HEK293 (cell line): ENCODE measurements around the gene OSCP1.

Experiments used
- ATF2 ChIP-seq: fragments of 450-650 bp; formaldehyde crosslinking; IDR thresholded peaks from 2 replicates; pipeline ENCODE4 v1.5.1; 2016; ENCODE audit warnings: missing biosample characterization, missing genetic modification characterization, low read depth
- CTCF ChIP-seq: fragments of 450-650 bp; formaldehyde crosslinking; IDR thresholded peaks from 2 replicates; pipeline ENCODE4 v1.5.1; 2016; ENCODE audit warnings: missing biosample characterization, missing genetic modification characterization
- TRIM28 ChIP-seq: IDR thresholded peaks from 2 replicates; pipeline ENCODE4 v1.6.1; 2011; ENCODE audit warnings: low read length, control low read depth, borderline replicate concordance
- ZBTB7A ChIP-seq: fragments of 450-650 bp; formaldehyde crosslinking; IDR thresholded peaks from 2 replicates; pipeline ENCODE4 v1.5.1; 2016; ENCODE audit warnings: low read depth, missing biosample characterization, missing genetic modification characterization
- ZNF239 ChIP-seq: fragments of 450-650 bp; formaldehyde crosslinking; IDR thresholded peaks from 2 replicates; pipeline ENCODE4 v1.5.1; 2016; ENCODE audit warnings: missing biosample characterization, missing genetic modification characterization
- ZNF391 ChIP-seq: fragments of 450-650 bp; formaldehyde crosslinking; IDR thresholded peaks from 2 replicates; pipeline ENCODE4 v1.5.1; 2016; ENCODE audit warnings: low read depth, missing biosample characterization, missing genetic modification characterization, borderline replicate concordance
- ZNF449 ChIP-seq: fragments of 450-650 bp; formaldehyde crosslinking; IDR thresholded peaks from 2 replicates; pipeline ENCODE4 v1.5.1; 2017; ENCODE audit warnings: missing biosample characterization, mild to moderate bottlenecking, missing genetic modification characterization, moderate library complexity
- ZNF792 ChIP-seq: fragments of 450-650 bp; formaldehyde crosslinking; IDR thresholded peaks from 2 replicates; pipeline ENCODE4 v1.5.1; 2016; ENCODE audit warnings: missing biosample characterization, missing genetic modification characterization
- TF ChIP-seq, protein P1 (sequence below): fragments of 450-650 bp; formaldehyde crosslinking; IDR thresholded peaks from 2 replicates; pipeline ENCODE4 v1.5.1; 2017; ENCODE audit warnings: missing biosample characterization, missing genetic modification characterization
- TF ChIP-seq, protein P2 (sequence below): fragments of 450-650 bp; formaldehyde crosslinking; IDR thresholded peaks from 2 replicates; pipeline ENCODE4 v1.5.1; 2016; ENCODE audit warnings: missing biosample characterization, missing genetic modification characterization

- TF ChIP-seq ATF2 (tag by site-specific recombination) (no peak), CTCF (no peak), ZNF449 (tag by site-specific recombination) (no peak), ZBTB7A (tag by site-specific recombination) (no peak), TRIM28 (no peak), ZNF792 (no peak), ZNF391 (no peak), ZNF239 (tag by site-specific recombination) (no peak)
- TF ChIP-seq, protein P1, sequence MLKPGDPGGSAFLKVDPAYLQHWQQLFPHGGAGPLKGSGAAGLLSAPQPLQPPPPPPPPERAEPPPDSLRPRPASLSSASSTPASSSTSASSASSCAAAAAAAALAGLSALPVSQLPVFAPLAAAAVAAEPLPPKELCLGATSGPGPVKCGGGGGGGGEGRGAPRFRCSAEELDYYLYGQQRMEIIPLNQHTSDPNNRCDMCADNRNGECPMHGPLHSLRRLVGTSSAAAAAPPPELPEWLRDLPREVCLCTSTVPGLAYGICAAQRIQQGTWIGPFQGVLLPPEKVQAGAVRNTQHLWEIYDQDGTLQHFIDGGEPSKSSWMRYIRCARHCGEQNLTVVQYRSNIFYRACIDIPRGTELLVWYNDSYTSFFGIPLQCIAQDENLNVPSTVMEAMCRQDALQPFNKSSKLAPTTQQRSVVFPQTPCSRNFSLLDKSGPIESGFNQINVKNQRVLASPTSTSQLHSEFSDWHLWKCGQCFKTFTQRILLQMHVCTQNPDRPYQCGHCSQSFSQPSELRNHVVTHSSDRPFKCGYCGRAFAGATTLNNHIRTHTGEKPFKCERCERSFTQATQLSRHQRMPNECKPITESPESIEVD = no peak
- TF ChIP-seq, protein P2, sequence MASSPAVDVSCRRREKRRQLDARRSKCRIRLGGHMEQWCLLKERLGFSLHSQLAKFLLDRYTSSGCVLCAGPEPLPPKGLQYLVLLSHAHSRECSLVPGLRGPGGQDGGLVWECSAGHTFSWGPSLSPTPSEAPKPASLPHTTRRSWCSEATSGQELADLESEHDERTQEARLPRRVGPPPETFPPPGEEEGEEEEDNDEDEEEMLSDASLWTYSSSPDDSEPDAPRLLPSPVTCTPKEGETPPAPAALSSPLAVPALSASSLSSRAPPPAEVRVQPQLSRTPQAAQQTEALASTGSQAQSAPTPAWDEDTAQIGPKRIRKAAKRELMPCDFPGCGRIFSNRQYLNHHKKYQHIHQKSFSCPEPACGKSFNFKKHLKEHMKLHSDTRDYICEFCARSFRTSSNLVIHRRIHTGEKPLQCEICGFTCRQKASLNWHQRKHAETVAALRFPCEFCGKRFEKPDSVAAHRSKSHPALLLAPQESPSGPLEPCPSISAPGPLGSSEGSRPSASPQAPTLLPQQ (tag by site-specific recombination) = no peak
Observed at GRCh38 chr1:36493524-36493923, 43.3 kb upstream of the OSCP1 start.
